K562 treated with DMSO at 1 percent for 48 hours (cell line): ENCODE data around the gene NFILZ. TPM values are rescaled to one million over a fixed set of nuclear protein-coding genes. Genes with fewer than 3 reads are reported as not detected.

Experiments used
- total RNA-seq: library from RNA; unstranded; fragments of 300-600 nt; gene quantifications from 2 replicates; pipeline ENCODE4 v1.2.3, GENCODE V29; 2022; ENCODE audit warnings: low replicate concordance; ENCODE audit errors: extremely low read depth

Gene NFILZ, protein sequence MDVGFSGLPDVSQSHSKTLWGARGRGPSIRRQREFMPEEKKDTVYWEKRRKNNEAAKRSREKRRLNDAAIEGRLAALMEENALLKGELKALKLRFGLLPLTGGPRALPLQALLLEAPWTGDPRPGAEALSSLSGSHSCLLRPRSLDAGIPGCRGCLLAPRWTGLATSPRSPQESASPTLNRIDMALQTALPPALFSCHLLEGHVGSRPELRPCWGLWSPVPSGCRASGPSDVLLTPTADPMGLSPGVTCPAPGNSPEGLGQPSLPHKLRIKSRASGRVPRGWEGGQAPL
- not detected in 2 replicates for total RNA-seq

GRCh38 chr19:8629996-8630683 is at the start of gene NFILZ:
Gene NFILZ (plus strand): TSS chr19:8630633. CDS start chr19:8676766, 46,133 bp downstream.

GRCh38 chr19:8610041-8610935 is 20.1 kb upstream of the NFILZ start, which contains the start of gene ADAMTS10:
Gene ADAMTS10 (minus strand): TSS chr19:8610715. CDS start chr19:8605710, 5,005 bp downstream.

Other genes with a start within 250 kb of the NFILZ start
- gene RAB11B, start 240.3 kb upstream of the NFILZ start, total RNA-seq, result not detected in 2 replicates
- not detected in 2 replicates for gene MARCHF2, start 217.3 kb upstream of the NFILZ start, total RNA-seq
- not detected in 2 replicates for gene HNRNPM, start 185.7 kb upstream of the NFILZ start, total RNA-seq
- gene PRAM1, start 128.0 kb upstream of the NFILZ start, total RNA-seq, result not detected in 2 replicates
- gene ZNF414, start 116.5 kb upstream of the NFILZ start, total RNA-seq, result not detected in 2 replicates
- gene MYO1F, start 53.2 kb upstream of the NFILZ start, total RNA-seq, result not detected in 2 replicates
- gene ADAMTS10, start 19.9 kb upstream of the NFILZ start, total RNA-seq, result not detected in 2 replicates
- not detected in 2 replicates for gene ACTL9, start 68.2 kb downstream of the NFILZ start, total RNA-seq
- gene OR2Z1, start 91.0 kb downstream of the NFILZ start, total RNA-seq, result not detected in 2 replicates
- not detected in 2 replicates for gene ZNF558, start 201.7 kb downstream of the NFILZ start, total RNA-seq
- not detected in 2 replicates for gene MBD3L1, start 201.7 kb downstream of the NFILZ start, total RNA-seq